ENCODE data around the gene ZNF835.

GRCh38 chr19:56687031-56687430 is 15.5 kb upstream of the ZNF835 start:
- TF ChIP-seq CTCF (IDR thresholded peaks at IDR 0.05; ENCODE audit: insufficient read depth, low read length, poor library complexity, severe bottlenecking) = no peak
- TF ChIP-seq EZH2phosphoT487 (conservative IDR thresholded peaks at IDR 0.05; ENCODE audit: low read length) = no peak

Data from SU-DHL-6 (cell line).